ENCODE data around the gene SHISA5. TPM values are rescaled to one million over a fixed set of nuclear protein-coding genes. Genes with fewer than 3 reads are reported as not detected.
A peak's percentile ranks its signal among the peaks of the same experiment; 100 is the strongest.
"Not testable (repeated sequence)": the region's sequence is repeated elsewhere in the genome, so short reads cannot be mapped to it uniquely, and the experiment has no call there.

The SHISA5 gene
- total RNA-seq, 2 donors from 2014 or later, result 148 to 188 TPM

- H3K4me3 Mint-ChIP-seq, result peak overlapping the region; percentile 95
- DNase-seq (no peak), ATAC-seq (no peak)
- peaks cover 44% of the 10 kb centered on the region for H3K4me1 Mint-ChIP-seq
- H3K27me3 Mint-ChIP-seq, result no peaks in the 10 kb centered on the region
- H3K27ac Mint-ChIP-seq, result peak overlapping the region; percentile 97
- H3K9me3 ChIP-seq (ENCODE audit: control insufficient read depth, low read length, poor library complexity, severe bottlenecking), result no peaks in the 10 kb centered on the region
- H3K36me3 Mint-ChIP-seq (ENCODE audit: low read depth), result peaks cover 3% of the 10 kb centered on the region
These were observed 35.6 kb downstream of the SHISA5 start for GRCh38 chr3:48468329-48468731.

- Mint-ChIP-seq H3K27me3 (no peaks in the 10 kb centered on the region), H3K4me1 (peaks cover 38% of the 10 kb centered on the region), H3K4me3 (peak overlapping the region; percentile 95), H3K36me3 (ENCODE audit: low read depth) (peaks cover 3% of the 10 kb centered on the region), H3K27ac (peak overlapping the region; percentile 97)
- no peak for DNase-seq
- no peaks in the 10 kb centered on the region for H3K9me3 ChIP-seq (ENCODE audit: control insufficient read depth, low read length, poor library complexity, severe bottlenecking)
- ATAC-seq, result no peak
These were observed 36.3 kb downstream of the SHISA5 start for GRCh38 chr3:48467473-48468267.

- H3K36me3 Mint-ChIP-seq (ENCODE audit: low read depth), result peaks cover 3% of the 10 kb centered on the region
- DNase-seq (no peak), ATAC-seq (no peak)
- no peaks in the 10 kb centered on the region for H3K27me3 Mint-ChIP-seq
- H3K27ac Mint-ChIP-seq, result peak overlapping the region; percentile 97
- peaks cover 38% of the 10 kb centered on the region for H3K4me1 Mint-ChIP-seq
- H3K4me3 Mint-ChIP-seq, result peak overlapping the region; percentile 95
- H3K9me3 ChIP-seq (ENCODE audit: control insufficient read depth, low read length, poor library complexity, severe bottlenecking), result no peaks in the 10 kb centered on the region
These were observed 36.9 kb downstream of the SHISA5 start for GRCh38 chr3:48467110-48467454.

- peak overlapping the region; percentile 95 for H3K4me3 Mint-ChIP-seq
- DNase-seq, result no peak
- peaks cover 3% of the 10 kb centered on the region for H3K36me3 Mint-ChIP-seq (ENCODE audit: low read depth)
- H3K4me1 Mint-ChIP-seq, result peaks cover 38% of the 10 kb centered on the region
- peak; percentile 50 for ATAC-seq
- no peaks in the 10 kb centered on the region for H3K27me3 Mint-ChIP-seq
- no peaks in the 10 kb centered on the region for H3K9me3 ChIP-seq (ENCODE audit: control insufficient read depth, low read length, poor library complexity, severe bottlenecking)
- peak overlapping the region; percentile 97 for H3K27ac Mint-ChIP-seq
These were observed 37.4 kb downstream of the SHISA5 start for GRCh38 chr3:48466386-48467109.

- H3K4me3 Mint-ChIP-seq, result peak overlapping the region; percentile 95
- DNase-seq (peak; percentile 58 to 66 (median 65)), ATAC-seq (peak; percentile 96)
- peak overlapping the region; percentile 97 for H3K27ac Mint-ChIP-seq
- no peaks in the 10 kb centered on the region for H3K27me3 Mint-ChIP-seq
- peaks cover 39% of the 10 kb centered on the region for H3K4me1 Mint-ChIP-seq
- H3K36me3 Mint-ChIP-seq (ENCODE audit: low read depth), result peaks cover 3% of the 10 kb centered on the region
- H3K9me3 ChIP-seq (ENCODE audit: control insufficient read depth, low read length, poor library complexity, severe bottlenecking), result no peaks in the 10 kb centered on the region
These were observed 38.2 kb downstream of the SHISA5 start for GRCh38 chr3:48465531-48466378.

- ATAC-seq (no peak), DNase-seq (no peak)
- Mint-ChIP-seq H3K4me3 (peak overlapping the region; percentile 95), H3K27me3 (no peaks in the 10 kb centered on the region), H3K4me1 (peaks cover 41% of the 10 kb centered on the region), H3K27ac (peak overlapping the region; percentile 97), H3K36me3 (ENCODE audit: low read depth) (peaks cover 3% of the 10 kb centered on the region)
- no peaks in the 10 kb centered on the region for H3K9me3 ChIP-seq (ENCODE audit: control insufficient read depth, low read length, poor library complexity, severe bottlenecking)
These were observed 38.8 kb downstream of the SHISA5 start for GRCh38 chr3:48465237-48465530.

GRCh38 chr3:48464713-48465221, 39.2 kb downstream of the SHISA5 start:
- DNase-seq (no peak), ATAC-seq (no peak)
- H3K27ac Mint-ChIP-seq, result peak overlapping the region; percentile 97
- no peak overlapping the region for H3K4me3 Mint-ChIP-seq
- no peaks in the 10 kb centered on the region for H3K27me3 Mint-ChIP-seq
- no peaks in the 10 kb centered on the region for H3K9me3 ChIP-seq (ENCODE audit: control insufficient read depth, low read length, poor library complexity, severe bottlenecking)
- no peaks in the 10 kb centered on the region for H3K36me3 Mint-ChIP-seq (ENCODE audit: low read depth)
- H3K4me1 Mint-ChIP-seq, result peaks cover 37% of the 10 kb centered on the region

GRCh38 chr3:48463703-48464102, 40.3 kb downstream of the SHISA5 start:
- no peaks in the 10 kb centered on the region for H3K9me3 ChIP-seq (ENCODE audit: control insufficient read depth, low read length, poor library complexity, severe bottlenecking)
- Mint-ChIP-seq H3K27me3 (no peaks in the 10 kb centered on the region), H3K27ac (peak overlapping the region; percentile 2), H3K4me1 (peaks cover 26% of the 10 kb centered on the region), H3K36me3 (ENCODE audit: low read depth) (no peaks in the 10 kb centered on the region), H3K4me3 (no peak overlapping the region)
- no peak for DNase-seq
- ATAC-seq, result no peak

- H3K27me3 Mint-ChIP-seq; H3K27ac Mint-ChIP-seq; H3K36me3 Mint-ChIP-seq (ENCODE audit: low read depth); H3K4me3 Mint-ChIP-seq; ATAC-seq; DNase-seq; H3K9me3 ChIP-seq (ENCODE audit: control insufficient read depth, low read length, poor library complexity, severe bottlenecking): not testable (repeated sequence)
- peaks cover 12% of the 10 kb centered on the region for H3K4me1 Mint-ChIP-seq
These were observed 42.2 kb downstream of the SHISA5 start for GRCh38 chr3:48461767-48462166.

- Mint-ChIP-seq H3K27ac (no peak overlapping the region), H3K4me3 (no peak overlapping the region), H3K27me3 (no peaks in the 10 kb centered on the region), H3K4me1 (peaks cover 3% of the 10 kb centered on the region), H3K36me3 (ENCODE audit: low read depth) (no peaks in the 10 kb centered on the region)
- ATAC-seq, result no peak
- no peak for DNase-seq
- no peaks in the 10 kb centered on the region for H3K9me3 ChIP-seq (ENCODE audit: control insufficient read depth, low read length, poor library complexity, severe bottlenecking)
These were observed 43.5 kb downstream of the SHISA5 start for GRCh38 chr3:48460517-48460902.

GRCh38 chr3:48459773-48460516, 44.0 kb downstream of the SHISA5 start:
- Mint-ChIP-seq H3K4me3 (no peak overlapping the region), H3K27me3 (no peaks in the 10 kb centered on the region), H3K4me1 (peaks cover 2% of the 10 kb centered on the region), H3K36me3 (ENCODE audit: low read depth) (no peaks in the 10 kb centered on the region), H3K27ac (no peak overlapping the region)
- ATAC-seq (no peak), DNase-seq (no peak)
- H3K9me3 ChIP-seq (ENCODE audit: control insufficient read depth, low read length, poor library complexity, severe bottlenecking), result no peaks in the 10 kb centered on the region

GRCh38 chr3:48459331-48459730, 44.6 kb downstream of the SHISA5 start:
- no peak for ATAC-seq
- no peaks in the 10 kb centered on the region for H3K9me3 ChIP-seq (ENCODE audit: control insufficient read depth, low read length, poor library complexity, severe bottlenecking)
- Mint-ChIP-seq H3K27ac (no peak overlapping the region), H3K4me1 (peaks cover 2% of the 10 kb centered on the region), H3K4me3 (no peak overlapping the region), H3K36me3 (ENCODE audit: low read depth) (no peaks in the 10 kb centered on the region), H3K27me3 (no peaks in the 10 kb centered on the region)
- no peak for DNase-seq
